VCaP (cell line): ENCODE data around the gene ITGAV.
"Not testable (repeated sequence)": the region's sequence is repeated elsewhere in the genome, so short reads cannot be mapped to it uniquely, and the experiment has no call there.

Source experiments
- H3K27ac ChIP-seq: fragments of 450-650 bp; 2 replicates; pipeline ENCODE4 v1.5.1; 2017
- TF ChIP-seq, protein P1 (sequence below): fragments of 450-650 bp; conservative IDR thresholded peaks from 2 replicates; pipeline ENCODE4 v1.5.1; 2017; ENCODE audit warnings: mild to moderate bottlenecking, moderate library complexity

Gene ITGAV

DNA sequence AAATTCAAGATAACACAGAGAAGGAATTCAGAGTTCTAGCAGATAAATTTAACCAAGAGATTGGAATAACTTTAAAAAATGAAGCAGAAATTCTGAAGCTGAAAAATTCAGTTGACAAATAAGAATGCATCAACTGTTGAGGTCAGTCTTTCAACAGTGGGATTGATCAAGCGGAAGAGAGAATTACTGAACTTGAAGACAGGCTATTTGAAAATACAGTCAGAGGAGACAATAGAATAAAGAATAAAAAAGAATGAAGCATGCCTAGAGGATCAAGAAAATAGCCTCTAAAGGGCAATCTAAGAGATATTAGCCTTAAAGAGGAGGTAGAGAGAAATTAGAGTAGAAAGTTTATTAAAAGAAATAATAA, 27.7 kb upstream of the ITGAV start:
- TF ChIP-seq, protein P1, sequence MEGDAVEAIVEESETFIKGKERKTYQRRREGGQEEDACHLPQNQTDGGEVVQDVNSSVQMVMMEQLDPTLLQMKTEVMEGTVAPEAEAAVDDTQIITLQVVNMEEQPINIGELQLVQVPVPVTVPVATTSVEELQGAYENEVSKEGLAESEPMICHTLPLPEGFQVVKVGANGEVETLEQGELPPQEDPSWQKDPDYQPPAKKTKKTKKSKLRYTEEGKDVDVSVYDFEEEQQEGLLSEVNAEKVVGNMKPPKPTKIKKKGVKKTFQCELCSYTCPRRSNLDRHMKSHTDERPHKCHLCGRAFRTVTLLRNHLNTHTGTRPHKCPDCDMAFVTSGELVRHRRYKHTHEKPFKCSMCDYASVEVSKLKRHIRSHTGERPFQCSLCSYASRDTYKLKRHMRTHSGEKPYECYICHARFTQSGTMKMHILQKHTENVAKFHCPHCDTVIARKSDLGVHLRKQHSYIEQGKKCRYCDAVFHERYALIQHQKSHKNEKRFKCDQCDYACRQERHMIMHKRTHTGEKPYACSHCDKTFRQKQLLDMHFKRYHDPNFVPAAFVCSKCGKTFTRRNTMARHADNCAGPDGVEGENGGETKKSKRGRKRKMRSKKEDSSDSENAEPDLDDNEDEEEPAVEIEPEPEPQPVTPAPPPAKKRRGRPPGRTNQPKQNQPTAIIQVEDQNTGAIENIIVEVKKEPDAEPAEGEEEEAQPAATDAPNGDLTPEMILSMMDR: no peak
- H3K27ac ChIP-seq: no peak overlapping the region

DNA sequence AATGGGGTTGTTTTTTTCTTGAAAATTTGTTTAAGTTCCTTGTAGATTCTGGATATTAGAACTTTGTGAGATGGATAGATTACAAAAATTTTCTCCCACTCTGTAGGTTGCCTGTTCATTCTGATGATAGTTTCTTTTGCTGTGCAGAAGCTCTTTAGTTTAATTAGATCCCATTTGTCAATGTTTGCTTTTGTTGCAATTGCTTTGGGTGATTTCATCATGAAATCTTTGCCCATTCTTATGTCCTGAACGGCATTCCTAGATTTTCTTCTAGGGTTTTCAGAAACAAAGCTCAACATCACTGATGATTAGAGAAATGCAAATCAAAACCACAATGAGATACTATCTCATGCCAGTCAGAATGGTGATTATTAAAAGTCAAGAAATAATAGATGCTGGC, 21.3 kb upstream of the ITGAV start:
- not testable (repeated sequence) for H3K27ac ChIP-seq

DNA sequence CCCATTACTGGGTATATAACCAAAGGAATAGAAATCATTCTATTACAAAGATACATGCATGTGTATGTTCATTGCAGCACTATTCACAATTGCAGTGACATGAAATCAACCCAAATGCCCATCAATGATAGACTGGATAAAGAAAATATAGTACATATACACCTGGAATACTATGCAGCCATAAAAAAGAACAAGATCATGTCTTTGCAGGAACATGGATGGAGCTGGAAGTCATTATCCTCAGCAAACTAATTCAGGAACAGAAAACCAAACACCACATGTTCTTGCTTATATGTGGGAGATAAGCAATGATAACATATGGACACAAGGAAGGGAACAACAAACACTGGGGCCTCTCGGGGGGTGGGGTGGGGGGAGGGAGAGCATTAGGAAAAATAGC, 20.7 kb upstream of the ITGAV start:
- H3K27ac ChIP-seq: not testable (repeated sequence)

DNA sequence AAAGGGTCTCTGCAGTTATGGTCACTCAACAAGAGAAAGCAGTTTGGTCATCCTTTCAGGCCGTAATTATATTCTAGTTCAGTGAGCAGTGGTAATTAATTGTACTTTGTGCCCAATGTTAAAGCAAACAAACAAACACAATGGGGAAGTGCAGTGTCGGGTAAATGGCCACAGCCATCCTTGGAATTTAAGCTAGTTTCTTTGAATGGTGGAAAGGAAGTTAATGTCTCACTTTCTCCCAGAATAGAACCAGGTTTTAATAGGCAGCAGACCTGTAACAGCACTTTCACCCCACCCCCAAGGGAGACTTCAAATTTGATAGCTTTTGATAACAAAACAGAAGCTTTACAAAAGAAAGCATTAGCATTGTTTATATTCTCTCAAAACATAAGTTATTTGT, 20.0 kb upstream of the ITGAV start:
- TF ChIP-seq, protein P1: no peak
- H3K27ac ChIP-seq: no peak overlapping the region

- no peak overlapping the region for H3K27ac ChIP-seq
- TF ChIP-seq, protein P1: no peak
Observed at GRCh38 chr2:186570604-186571003, 19.3 kb upstream of the ITGAV start.

DNA sequence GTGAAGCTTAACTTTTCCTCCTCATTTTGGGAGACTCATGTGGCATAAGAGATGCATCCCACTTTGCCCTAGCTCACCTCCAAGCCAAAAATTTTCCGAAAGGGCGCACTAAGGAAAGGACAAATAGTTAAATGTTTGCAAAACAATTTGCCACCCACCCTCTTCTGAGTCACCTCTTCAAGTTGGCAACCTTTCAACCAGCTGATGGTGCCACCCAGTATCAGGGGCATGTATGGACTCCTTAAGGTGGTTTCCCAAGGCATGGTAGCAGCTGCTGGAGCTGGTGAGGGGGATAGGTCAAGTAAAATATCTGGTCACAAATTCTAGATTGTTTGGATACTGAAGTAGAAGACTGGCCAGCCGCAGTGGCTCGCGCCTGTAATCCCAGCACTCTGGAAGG, 17.2 kb upstream of the ITGAV start:
- no peak overlapping the region for H3K27ac ChIP-seq
- TF ChIP-seq, protein P1: no peak

- no peak overlapping the region for H3K27ac ChIP-seq
- TF ChIP-seq, protein P1: no peak
Observed at GRCh38 chr2:186573531-186573930, 16.3 kb upstream of the ITGAV start.

DNA sequence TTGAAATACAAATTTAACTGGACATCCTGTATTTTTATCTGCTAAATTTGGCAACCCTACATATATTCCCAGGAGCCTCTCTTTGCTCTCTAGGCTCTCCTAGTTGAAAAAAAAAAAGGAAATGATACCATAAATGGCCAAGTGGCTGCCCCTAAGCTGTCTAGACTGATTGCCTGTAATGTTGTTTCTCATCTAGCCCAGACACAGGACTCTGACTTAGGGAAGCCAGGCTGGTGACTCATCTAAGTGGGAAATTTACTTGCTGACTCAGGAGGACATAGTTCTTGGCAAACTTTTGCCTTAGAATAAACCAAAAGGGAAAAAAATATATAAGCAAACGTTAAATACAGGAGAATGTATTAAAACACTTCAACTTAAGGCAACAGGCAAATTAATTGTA, 14.6 kb upstream of the ITGAV start:
- TF ChIP-seq, protein P1: no peak
- no peak overlapping the region for H3K27ac ChIP-seq

DNA sequence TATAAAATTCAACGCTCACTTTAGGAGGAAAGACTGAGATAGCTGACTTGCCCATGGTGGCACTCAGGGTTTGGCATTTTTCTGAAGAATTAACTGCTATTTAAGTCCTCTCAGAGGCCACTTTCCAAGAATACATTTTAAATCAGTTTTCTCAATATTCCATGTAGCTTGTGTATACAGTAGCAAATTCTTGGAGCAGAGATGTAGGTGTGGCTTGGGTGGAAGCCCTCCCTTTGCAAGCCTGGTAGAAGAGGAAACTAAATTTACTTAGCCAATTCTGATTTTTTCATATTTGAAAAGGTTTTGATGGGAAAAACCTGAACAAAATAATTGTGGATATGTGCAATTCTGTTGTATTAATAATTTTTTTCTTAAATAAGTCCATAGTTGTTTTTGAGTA, 14.0 kb upstream of the ITGAV start:
- H3K27ac ChIP-seq: no peak overlapping the region

More for the DNA sequence above, 14.0 kb upstream of the ITGAV start:
- TF ChIP-seq, protein P1: no peak
